ENCODE measurements around the gene KRTAP4-16. TPM values are rescaled to one million over a fixed set of nuclear protein-coding genes. Genes with fewer than 3 reads are reported as not detected.

The KRTAP4-16 gene
- total and polyA plus RNA-seq, 2 donors (not counting 3 experiments of a cell fraction or from before 2014, with no cell fraction given): not detected

GRCh38 chr17:41082626-41083025 is 19.4 kb downstream of the KRTAP4-16 start:
- no peaks in the 10 kb centered on the region for H3K27me3 ChIP-seq (ENCODE audit: control insufficient read depth in 2 of 2, insufficient read depth in 2 of 2, low read length in 2 of 2)
- no peak overlapping the region for H3K4me2 ChIP-seq (ENCODE audit: insufficient read depth, low read length)
- DNase-seq (ENCODE audit: low read depth, low spot score): no peak
- TF ChIP-seq JUN (IDR thresholded peaks at IDR 0.05; ENCODE audit: borderline replicate concordance, insufficient read depth, insufficient read length, low read depth): no peak
- intact Hi-C loops (cut with micrococcal nuclease) (no loop called here), dilution Hi-C loops (cut with MboI; ENCODE audit: extremely low pct_ligation_motif_present, low sequenced_read_pairs) (no loop called here)
- no TSS peak for BruUV-seq (replicated peaks)
- no peak overlapping the region for H3K27ac ChIP-seq (ENCODE audit: insufficient read depth, low read depth, low read length)
- H3K36me3 ChIP-seq (ENCODE audit: control insufficient read depth in 2 of 2, extremely low read depth in 1 of 2, insufficient read depth in 2 of 2, low read length in 2 of 2): no peaks in the 10 kb centered on the region
- H3K4me3 ChIP-seq (replicated peaks in 1 of 3; ENCODE audit: insufficient read depth in 1 of 3, low read depth in 1 of 3, low read length in 3 of 3): no peak overlapping the region
- POLR2A ChIA-PET: no interaction called here
- no peaks in the 10 kb centered on the region for H4K20me1 ChIP-seq (replicated peaks; ENCODE audit: control insufficient read depth, extremely low read depth, insufficient read depth, low read length)
- H2AFZ ChIP-seq (ENCODE audit: low read depth, low read length): no peak overlapping the region
- no peaks in the 10 kb centered on the region for H3K79me2 ChIP-seq (ENCODE audit: control insufficient read depth, insufficient read depth, low read length)
- H3K9me1 ChIP-seq (replicated peaks; ENCODE audit: control insufficient read depth, extremely low read depth, insufficient read depth, low read length): no peaks in the 10 kb centered on the region
- CTCF ChIA-PET: no interaction called here
- no peak overlapping the region for H3K9ac ChIP-seq (replicated peaks; ENCODE audit: extremely low read depth, insufficient read depth, low read length)
- no peaks in the 10 kb centered on the region for H3K9me3 ChIP-seq (replicated peaks; ENCODE audit: control insufficient read depth, insufficient read depth, low read length)
- no peaks in the 10 kb centered on the region for H3K4me1 ChIP-seq (ENCODE audit: control insufficient read depth, extremely low read depth, insufficient read depth, low read length)
- no peak for FAIRE-seq

- dilution Hi-C loops (cut with MboI; ENCODE audit: extremely low pct_ligation_motif_present, low sequenced_read_pairs): no loop called here
- no peaks in the 10 kb centered on the region for H3K9me3 ChIP-seq (replicated peaks; ENCODE audit: control insufficient read depth, insufficient read depth, low read length)
- no peak for DNase-seq (ENCODE audit: low read depth, low spot score)
- no peaks in the 10 kb centered on the region for H3K79me2 ChIP-seq (ENCODE audit: control insufficient read depth, insufficient read depth, low read length)
- no peak overlapping the region for H3K27ac ChIP-seq (ENCODE audit: insufficient read depth, low read depth, low read length)
- ChIA-PET POLR2A (no interaction called here), CTCF (interaction anchor here (1.0 kb wide), 1 partner anchor 29 kb away, joined by 4 read pairs; the partner anchor contains the start of gene KRTAP2-1)
- no peak overlapping the region for H2AFZ ChIP-seq (ENCODE audit: low read depth, low read length)
- H3K9ac ChIP-seq (replicated peaks; ENCODE audit: extremely low read depth, insufficient read depth, low read length): no peak overlapping the region
- H3K27me3 ChIP-seq (ENCODE audit: control insufficient read depth in 2 of 2, insufficient read depth in 2 of 2, low read length in 2 of 2): no peaks in the 10 kb centered on the region
- H3K4me1 ChIP-seq (ENCODE audit: control insufficient read depth, extremely low read depth, insufficient read depth, low read length): no peaks in the 10 kb centered on the region
- BruUV-seq (replicated peaks): no TSS peak
- H3K36me3 ChIP-seq (ENCODE audit: control insufficient read depth in 2 of 2, extremely low read depth in 1 of 2, insufficient read depth in 2 of 2, low read length in 2 of 2): no peaks in the 10 kb centered on the region
- no peak overlapping the region for H3K4me2 ChIP-seq (ENCODE audit: insufficient read depth, low read length)
- no peaks in the 10 kb centered on the region for H4K20me1 ChIP-seq (replicated peaks; ENCODE audit: control insufficient read depth, extremely low read depth, insufficient read depth, low read length)
- H3K9me1 ChIP-seq (replicated peaks; ENCODE audit: control insufficient read depth, extremely low read depth, insufficient read depth, low read length): no peaks in the 10 kb centered on the region
- intact Hi-C loops (cut with micrococcal nuclease): no loop called here
- no peak for FAIRE-seq
- no peak for TF ChIP-seq POLR2AphosphoS5 (IDR thresholded peaks at IDR 0.05; ENCODE audit: insufficient read depth, low read depth, low read length)
- TF ChIP-seq MAX (IDR thresholded peaks at IDR 0.05; ENCODE audit: insufficient read depth, insufficient read length): no peak
- TF ChIP-seq CTCF (IDR thresholded peaks at IDR 0.05; ENCODE audit: extremely low read depth in 1 of 2, insufficient read depth in 1 of 2, low read depth in 1 of 2, low read length in 2 of 2): no peak
- no peak for TF ChIP-seq MYC (IDR thresholded peaks at IDR 0.05; ENCODE audit: low read depth, low read length)
- TF ChIP-seq JUN (IDR thresholded peaks at IDR 0.05; ENCODE audit: borderline replicate concordance, insufficient read depth, insufficient read length, low read depth): no peak
- no peak for TF ChIP-seq POLR2A (IDR thresholded peaks at IDR 0.05; ENCODE audit: low read depth, low read length)
- no peak for TF ChIP-seq FOS (IDR thresholded peaks at IDR 0.05; ENCODE audit: borderline replicate concordance, insufficient read depth, low read length)
- no peak for TF ChIP-seq GATA2 (IDR thresholded peaks at IDR 0.05; ENCODE audit: insufficient read depth, insufficient read length, low read depth, low read length)
- TF ChIP-seq EZH2 (IDR thresholded peaks at IDR 0.05; ENCODE audit: borderline replicate concordance, low read depth, low read length, severe bottlenecking): no peak
- H3K4me3 ChIP-seq (replicated peaks in 1 of 3; ENCODE audit: insufficient read depth in 1 of 3, low read depth in 1 of 3, low read length in 3 of 3): no peak overlapping the region
These were observed 25.2 kb downstream of the KRTAP4-16 start for GRCh38 chr17:41076788-41077187.
